Tibial artery (tissue), 4 donors: ENCODE data around the gene NEK1.
A peak's percentile ranks its signal among the peaks of the same experiment; 100 is the strongest.
"Not testable (repeated sequence)": the region's sequence is repeated elsewhere in the genome, so short reads cannot be mapped to it uniquely, and the experiment has no call there.

Experiments used
- DNase-seq, 2 donors: peaks; one replicate each; pipeline ENCODE4 v3.0.0-alpha.2; 2019
- H3K27ac ChIP-seq, 2 donors: fragments of 200-600 bp; sonication (generic) in 1 of 2; 1 replicate in 1 of 2; 2 replicates in 1 of 2; pipeline ENCODE4 v1.5.1; 2018 to 2019; ENCODE audit warnings: mild to moderate bottlenecking in 1 of 2
- H3K27me3 ChIP-seq, 2 donors: fragments of 200-600 bp; sonication (generic) in 1 of 2; one replicate each; pipeline versions ENCODE4 v1.5.1 to v1.6.0; 2016 to 2019
- H3K36me3 ChIP-seq, 3 donors: fragments of 200-600 bp; sonication (generic) in 2 of 3; one replicate each; pipeline ENCODE4 v1.5.1; 2016 to 2019; ENCODE audit warnings: mild to moderate bottlenecking in 2 of 3
- H3K4me1 ChIP-seq, 4 donors: fragments of 200-600 bp; sonication (generic) in 2 of 4; 1 replicate in 3 of 4; 2 replicates in 1 of 4; pipeline ENCODE4 v1.5.1; 2016 to 2019
- H3K4me3 ChIP-seq, 2 donors: fragments of 200-600 bp; sonication (generic) in 1 of 2; 1 replicate in 1 of 2; 2 replicates in 1 of 2; pipeline ENCODE4 v1.5.1; 2018 to 2019; ENCODE audit warnings: mild to moderate bottlenecking in 2 of 2
- H3K9me3 ChIP-seq, 3 donors: fragments of 200-600 bp; sonication (generic) in 1 of 3; one replicate each; pipeline ENCODE4 v1.5.1; 2016 to 2019
- CTCF ChIP-seq, 2 experiments: fragments of 200-600 bp in 1 of 2; fragments of 450-650 bp in 1 of 2; IDR thresholded peaks; one replicate each; pipeline ENCODE4 v1.5.1; 2017 to 2019; ENCODE audit warnings: antibody characterized with exemption in 2 of 2, mild to moderate bottlenecking in 1 of 2, moderate library complexity in 1 of 2
- intact Hi-C: fragments of 100-400 bp; cut with DNase I; formaldehyde crosslinking; loops from one replicate; pipeline ENCODE4 v1.15.0; 2023; ENCODE audit warnings: low total_unique reads

NEK1 gene

GRCh38 chr4:169569188-169569587 lies 43.2 kb downstream of the NEK1 start:
- H3K4me3 ChIP-seq, H3K9me3 ChIP-seq, H3K27me3 ChIP-seq, intact Hi-C loops, H3K27ac ChIP-seq, H3K4me1 ChIP-seq, DNase-seq: not testable (repeated sequence)
- H3K36me3 ChIP-seq: peaks cover 4 to 14% (median 7%) of the 10 kb centered on the region in 3 donors

GRCh38 chr4:169567916-169568315 lies 44.5 kb downstream of the NEK1 start:
- H3K36me3 ChIP-seq: peaks cover 3 to 7% (median 6%) of the 10 kb centered on the region in 3 donors
- intact Hi-C loops: no loop called here
- TF ChIP-seq CTCF (IDR thresholded peaks at IDR 0.05): no peak
- H3K4me1 ChIP-seq: peaks cover 0 to 8% (median 4%) of the 10 kb centered on the region in 4 donors
- H3K9me3 ChIP-seq: no peaks in the 10 kb centered on the region
- no peak for DNase-seq
- no peak overlapping the region for H3K27ac ChIP-seq
- H3K4me3 ChIP-seq: no peak overlapping the region
- H3K27me3 ChIP-seq: no peaks in the 10 kb centered on the region

DNA sequence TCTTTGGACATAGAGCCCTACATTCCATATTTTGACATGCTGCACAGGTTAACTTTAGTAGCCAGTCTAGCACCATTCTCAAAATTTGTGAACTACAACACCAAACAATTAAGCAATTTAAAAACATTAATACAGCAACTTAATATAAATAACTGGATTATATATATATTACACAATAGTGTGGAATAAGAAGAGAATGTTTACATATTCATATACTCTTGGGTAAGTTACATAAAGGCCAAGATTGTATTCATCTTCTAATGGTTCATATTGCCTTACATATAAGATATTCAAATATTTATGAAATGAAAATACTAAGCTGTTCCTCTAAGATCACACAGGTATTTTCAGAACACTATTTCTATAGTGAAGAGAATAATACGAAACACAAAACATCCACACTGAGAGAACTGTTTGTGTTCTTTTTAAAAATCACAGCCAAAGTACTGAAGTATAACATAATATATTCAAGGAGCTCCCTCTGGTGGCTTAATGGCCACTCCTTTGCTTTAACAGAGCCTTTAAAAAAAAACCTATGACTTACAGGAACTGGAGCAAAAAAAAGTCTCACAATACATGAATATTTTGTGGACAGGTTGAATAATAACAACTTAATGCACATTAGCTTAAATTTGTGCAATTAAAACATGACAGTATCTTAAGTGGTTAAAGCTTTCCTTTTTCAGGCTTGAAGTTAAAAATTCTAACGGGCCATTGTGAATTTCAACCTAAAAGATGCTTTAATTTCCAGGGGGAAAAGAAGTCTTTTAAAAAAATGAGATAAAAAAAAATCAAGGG lies 46.2 kb downstream of the NEK1 start:
- Histone ChIP-seq H3K4me3 (no peak overlapping the region), H3K27me3 (no peaks in the 10 kb centered on the region), H3K27ac (no peak overlapping the region), H3K36me3 (peaks cover 0 to 9% (median 3%) of the 10 kb centered on the region in 3 donors), H3K4me1 (peaks cover 0 to 8% (median 4%) of the 10 kb centered on the region in 4 donors), H3K9me3 (no peaks in the 10 kb centered on the region)
- peak; percentile 56 to 70 for TF ChIP-seq CTCF (IDR thresholded peaks at IDR 0.05)
- DNase-seq: peak in 1 of 2 donors; percentile 45
- intact Hi-C loops: no loop called here

DNA sequence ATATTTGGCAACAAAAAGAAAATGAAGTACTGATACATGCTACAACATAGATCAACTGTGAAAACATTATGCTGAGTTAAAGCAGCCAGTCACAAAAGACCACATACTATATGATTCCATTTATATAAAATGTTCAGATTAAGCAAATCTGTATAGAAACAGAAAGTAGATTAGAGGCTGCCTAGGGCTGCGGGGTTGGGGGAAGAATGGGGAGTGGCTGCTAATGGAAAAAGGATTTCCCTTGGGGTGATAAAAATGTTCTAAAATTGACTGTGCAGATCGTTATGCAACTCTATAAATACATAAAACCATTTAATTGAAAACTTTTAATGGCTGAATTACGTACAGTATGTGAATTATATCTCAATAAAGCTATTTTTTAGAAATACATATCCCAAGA lies 46.8 kb downstream of the NEK1 start:
- no peak overlapping the region for H3K27ac ChIP-seq
- intact Hi-C loops: no loop called here
- H3K36me3 ChIP-seq: peaks cover 3 to 14% (median 3%) of the 10 kb centered on the region in 3 donors
- H3K9me3 ChIP-seq: no peaks in the 10 kb centered on the region
- no peak for TF ChIP-seq CTCF (IDR thresholded peaks at IDR 0.05)
- no peak for DNase-seq
- peaks cover 0 to 8% (median 4%) of the 10 kb centered on the region in 4 donors for H3K4me1 ChIP-seq
- no peaks in the 10 kb centered on the region for H3K27me3 ChIP-seq
- no peak overlapping the region for H3K4me3 ChIP-seq

GRCh38 chr4:169557061-169557636 lies 55.2 kb downstream of the NEK1 start:
- TF ChIP-seq CTCF (IDR thresholded peaks at IDR 0.05): no peak
- H3K4me3 ChIP-seq: no peak overlapping the region
- no peaks in the 10 kb centered on the region for H3K4me1 ChIP-seq
- intact Hi-C loops: no loop called here
- H3K27ac ChIP-seq: no peak overlapping the region
- DNase-seq: no peak
- H3K36me3 ChIP-seq: peaks cover 44 to 61% (median 49%) of the 10 kb centered on the region in 3 donors
- H3K9me3 ChIP-seq: peaks cover 0 to 4% (median 0%) of the 10 kb centered on the region in 3 donors
- H3K27me3 ChIP-seq: no peaks in the 10 kb centered on the region

- H3K27me3 ChIP-seq: not testable (repeated sequence)
These were observed 65.8 kb downstream of the NEK1 start for GRCh38 chr4:169546548-169546947.

More at GRCh38 chr4:169546548-169546947, 65.8 kb downstream of the NEK1 start:
- H3K4me3 ChIP-seq, intact Hi-C loops, DNase-seq, H3K4me1 ChIP-seq, H3K27ac ChIP-seq: not testable (repeated sequence)
- H3K9me3 ChIP-seq: peaks cover 0 to 23% (median 10%) of the 10 kb centered on the region in 3 donors
- H3K36me3 ChIP-seq: peaks cover 18 to 35% (median 34%) of the 10 kb centered on the region in 3 donors
